Mesenchymal stem cell (in vitro differentiated cells and primary cell): Measurements from ENCODE around the gene AKT3.
A peak's percentile ranks its signal among the peaks of the same experiment; 100 is the strongest.

Source experiments
- DNase-seq: peaks from one replicate; pipeline ENCODE4 v3.0.0-alpha.2; 2013
- H2AFZ ChIP-seq: one replicate; pipeline ENCODE4 v1.6.1; 2013; ENCODE audit warnings: low read depth, mild to moderate bottlenecking, control low read depth, inconsistent platforms, low read length, moderate library complexity
- H2AK5ac ChIP-seq: 2 replicates; pipeline ENCODE4 v1.6.1; 2013; ENCODE audit warnings: low read length, moderate library complexity, mild to moderate bottlenecking, inconsistent platforms; ENCODE audit not compliant: severe bottlenecking
- H2BK120ac ChIP-seq: one replicate; pipeline ENCODE4 v1.6.1; 2013; ENCODE audit warnings: low read depth, mild to moderate bottlenecking, inconsistent platforms, low read length, moderate library complexity
- H2BK12ac ChIP-seq, 2 experiments: one replicate each; pipeline ENCODE4 v1.6.1; 2013; ENCODE audit warnings: inconsistent platforms in 2 of 2, low read length in 2 of 2, mild to moderate bottlenecking in 2 of 2, moderate library complexity in 2 of 2, control low read depth in 1 of 2
- H2BK15ac ChIP-seq: one replicate; pipeline ENCODE4 v1.6.1; 2013; ENCODE audit warnings: mild to moderate bottlenecking, low read depth, inconsistent platforms; ENCODE audit not compliant: poor library complexity, severe bottlenecking
- H2BK5ac ChIP-seq: 2 replicates; pipeline ENCODE4 v1.6.1; 2013; ENCODE audit warnings: low read depth, mild to moderate bottlenecking, low read length, control low read depth, inconsistent platforms; ENCODE audit not compliant: poor library complexity, severe bottlenecking
- H3K14ac ChIP-seq, 2 experiments: one replicate each; pipeline ENCODE4 v1.6.1; 2013; ENCODE audit warnings: inconsistent platforms in 2 of 2, low read length in 2 of 2, control low read depth in 1 of 2, mild to moderate bottlenecking in 1 of 2, moderate library complexity in 1 of 2
- H3K18ac ChIP-seq, 2 experiments: one replicate each; pipeline ENCODE4 v1.6.1; 2013; ENCODE audit warnings: inconsistent platforms in 2 of 2, low read length in 2 of 2, control low read depth in 1 of 2, low read depth in 1 of 2, mild to moderate bottlenecking in 1 of 2
- H3K23ac ChIP-seq, 2 experiments: one replicate each; pipeline ENCODE4 v1.6.1; 2013; ENCODE audit warnings: inconsistent platforms in 2 of 2, low read length in 2 of 2, mild to moderate bottlenecking in 2 of 2, moderate library complexity in 2 of 2, control low read depth in 1 of 2
- H3K27ac ChIP-seq: 2 replicates; pipeline ENCODE4 v1.5.1; 2013; ENCODE audit warnings: mild to moderate bottlenecking, moderate library complexity, low read length, control low read depth, inconsistent platforms; ENCODE audit not compliant: poor library complexity, severe bottlenecking
- H3K27me3 ChIP-seq, 2 experiments: 2 replicates each; pipeline versions ENCODE4 v1.6.1 to v1.7.0; 2013; ENCODE audit warnings: low read length in 2 of 2, mild to moderate bottlenecking in 2 of 2, moderate library complexity in 2 of 2, control low read depth in 1 of 2, inconsistent platforms in 1 of 2; ENCODE audit not compliant: control insufficient read depth in 1 of 2, insufficient read depth in 1 of 2
- H3K36me3 ChIP-seq, 2 experiments: 2 replicates each; pipeline versions ENCODE4 v1.6.1 to v1.7.0; 2013; ENCODE audit warnings: low read length in 2 of 2, control low read depth in 1 of 2, inconsistent platforms in 1 of 2, low read depth in 1 of 2, mild to moderate bottlenecking in 1 of 2; ENCODE audit not compliant: insufficient read depth in 2 of 2, control insufficient read depth in 1 of 2
- H3K4ac ChIP-seq, 2 experiments: one replicate each; pipeline ENCODE4 v1.6.1; 2013; ENCODE audit warnings: inconsistent platforms in 2 of 2, low read length in 2 of 2, mild to moderate bottlenecking in 2 of 2, moderate library complexity in 2 of 2, control low read depth in 1 of 2, low read depth in 1 of 2
- H3K4me1 ChIP-seq: 2 replicates; pipeline ENCODE4 v1.6.1; 2013; ENCODE audit warnings: low read depth, low read length, control low read depth; ENCODE audit not compliant: control insufficient read depth, insufficient read depth
- H3K4me2 ChIP-seq: 2 replicates; pipeline ENCODE4 v1.6.1; 2013; ENCODE audit warnings: low read length, mild to moderate bottlenecking, inconsistent platforms; ENCODE audit not compliant: poor library complexity, severe bottlenecking
- H3K4me3 ChIP-seq, 2 experiments: 2 replicates each; pipeline versions ENCODE4 v1.5.1 to v1.7.0; 2013; ENCODE audit warnings: low read length in 2 of 2, mild to moderate bottlenecking in 2 of 2, control low read depth in 1 of 2, low read depth in 1 of 2; ENCODE audit not compliant: insufficient read depth in 1 of 2
- H3K79me1 ChIP-seq: replicated peaks from 2 replicates; pipeline ENCODE4 v1.6.1; 2013; ENCODE audit warnings: mild to moderate bottlenecking, control low read depth, low read length, inconsistent platforms; ENCODE audit not compliant: poor library complexity, severe bottlenecking
- H3K9ac ChIP-seq: 2 replicates; pipeline ENCODE4 v1.7.0; 2013; ENCODE audit warnings: mild to moderate bottlenecking, low read length, moderate library complexity
- H3K9me3 ChIP-seq: 2 replicates; pipeline ENCODE4 v1.7.0; 2013; ENCODE audit warnings: mild to moderate bottlenecking, low read length; ENCODE audit not compliant: control insufficient read depth
- H4K8ac ChIP-seq: one replicate; pipeline ENCODE4 v1.6.1; 2013; ENCODE audit warnings: inconsistent platforms, mild to moderate bottlenecking, low read length, moderate library complexity
- H4K91ac ChIP-seq: one replicate; pipeline ENCODE4 v1.6.1; 2013; ENCODE audit warnings: mild to moderate bottlenecking, low read length, inconsistent platforms
- WGBS: methylation state at CpG from one replicate; pipeline ENCODE4 v1.1.7; 2013; ENCODE audit warnings: mixed read lengths; 5-methylcytosine and 5-hydroxymethylcytosine counted together

AKT3 gene

DNA sequence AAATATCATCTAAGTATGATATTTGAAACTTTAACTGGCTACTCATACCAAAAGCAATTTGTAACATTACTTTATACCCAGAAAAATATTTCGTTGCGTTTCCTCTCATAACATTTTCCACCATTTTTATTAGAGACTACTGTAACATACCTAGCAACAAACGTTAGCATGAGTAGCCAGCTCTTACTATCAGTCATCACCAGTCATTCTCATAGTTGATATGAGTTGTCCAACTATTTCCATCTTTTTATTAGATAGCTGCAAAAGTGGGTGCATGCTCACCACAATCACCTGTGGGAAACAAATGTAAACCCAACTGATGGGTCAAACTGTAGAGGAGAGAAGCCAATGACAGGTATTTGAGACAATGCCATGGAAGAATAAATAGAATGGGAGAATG is 114.6 kb downstream of the AKT3 start:
- WGBS: 100% methylated on average over 3 of the region's 3 CpGs
- no peaks in the 10 kb centered on the region for H3K9me3 ChIP-seq

DNA sequence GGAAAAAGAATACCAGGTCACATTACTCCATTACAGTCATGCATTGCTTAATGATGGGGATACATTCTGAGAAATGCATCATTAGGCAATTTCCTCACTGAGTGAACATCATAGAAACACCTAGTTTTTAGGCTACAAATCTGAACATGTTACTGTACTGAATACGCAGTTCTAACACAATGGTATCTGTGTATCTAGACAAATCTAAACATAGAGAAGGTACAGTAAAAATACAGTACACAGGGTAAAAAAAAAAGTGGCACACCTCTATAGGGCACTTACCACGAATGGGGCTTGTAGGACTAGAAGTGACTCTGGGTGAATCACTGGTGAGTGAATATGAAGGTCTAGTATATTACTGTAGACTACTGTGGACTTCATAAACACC is 115.7 kb downstream of the AKT3 start:
- Histone ChIP-seq H3K36me3 (peaks cover 6 to 12% of the 10 kb centered on the region in 2 experiments), H3K4me1 (peaks cover 5% of the 10 kb centered on the region), H3K4me3 (no peak overlapping the region), H3K18ac (no peak overlapping the region), H3K9me3 (no peaks in the 10 kb centered on the region), H3K4ac (no peak overlapping the region), H3K79me1 (peaks cover 25% of the 10 kb centered on the region), H2BK15ac (no peak overlapping the region), H2AK5ac (no peak overlapping the region), H2AFZ (no peak overlapping the region), H3K27me3 (no peaks in the 10 kb centered on the region), H4K91ac (no peak overlapping the region), H3K23ac (no peak overlapping the region), H3K9ac (no peak overlapping the region), H3K27ac (no peak overlapping the region), H3K14ac (no peak overlapping the region), H2BK12ac (no peak overlapping the region), H3K4me2 (no peak overlapping the region), H2BK120ac (no peak overlapping the region), H2BK5ac (no peak overlapping the region), H4K8ac (no peak overlapping the region)
- no CpG with 5 or more reads among the region's 2 CpGs for WGBS
- DNase-seq: peak; percentile 26

More for the DNA sequence above, 114.6 kb downstream of the AKT3 start:
- Histone ChIP-seq H3K14ac (no peak overlapping the region), H3K4me3 (no peak overlapping the region), H3K9ac (no peak overlapping the region), H4K91ac (no peak overlapping the region), H3K36me3 (peaks cover 2 to 5% of the 10 kb centered on the region in 2 experiments), H4K8ac (no peak overlapping the region), H3K4me2 (no peak overlapping the region), H3K4ac (no peak overlapping the region), H3K23ac (no peak overlapping the region), H3K4me1 (peaks cover 3% of the 10 kb centered on the region), H2BK15ac (no peak overlapping the region), H3K27me3 (no peaks in the 10 kb centered on the region), H2BK120ac (no peak overlapping the region), H3K18ac (no peak overlapping the region), H3K79me1 (peaks cover 23% of the 10 kb centered on the region), H3K27ac (no peak overlapping the region), H2BK12ac (no peak overlapping the region), H2AK5ac (no peak overlapping the region), H2AFZ (no peak overlapping the region), H2BK5ac (no peak overlapping the region)
- DNase-seq: no peak

DNA sequence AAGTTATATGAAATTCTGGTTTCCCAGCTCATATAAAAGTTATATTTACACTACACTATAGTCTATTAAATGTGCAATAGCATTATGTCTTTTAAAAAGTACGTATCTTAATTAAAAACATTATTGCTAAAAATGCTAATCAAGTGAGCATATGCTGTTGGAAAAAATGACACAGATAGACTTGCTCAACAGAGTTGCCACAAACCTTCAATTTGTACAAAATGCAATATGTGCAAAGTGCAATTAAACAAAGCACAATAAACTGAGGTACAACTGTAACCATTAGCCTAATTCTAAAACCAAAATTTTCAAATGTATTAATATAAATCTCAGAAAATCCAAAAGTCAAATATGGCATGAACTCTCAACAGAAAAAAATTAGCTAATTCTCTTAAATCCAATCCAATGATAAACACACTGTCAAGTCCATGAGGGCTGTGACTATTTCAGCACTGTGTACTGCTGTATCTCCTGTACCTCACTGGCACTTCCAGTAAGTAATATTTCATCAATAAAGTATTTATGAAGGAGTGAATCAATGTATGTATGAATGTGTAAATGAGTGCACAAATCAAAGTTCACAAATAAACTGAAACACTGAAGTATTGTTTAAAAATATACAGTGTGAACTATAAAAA is 116.3 kb downstream of the AKT3 start:
- H3K18ac ChIP-seq: no peak overlapping the region
- peaks cover 25% of the 10 kb centered on the region for H3K79me1 ChIP-seq
- H3K4me1 ChIP-seq: peaks cover 5% of the 10 kb centered on the region
- H3K14ac ChIP-seq: no peak overlapping the region
- no peak overlapping the region for H2BK120ac ChIP-seq
- H2BK12ac ChIP-seq: no peak overlapping the region
- H2AFZ ChIP-seq: no peak overlapping the region
- no peak overlapping the region for H3K27ac ChIP-seq
- H2BK15ac ChIP-seq: no peak overlapping the region
- no peak overlapping the region for H3K4me2 ChIP-seq
- WGBS: 83% methylated on average over 1 of the region's 1 CpG
- no peaks in the 10 kb centered on the region for H3K9me3 ChIP-seq
- no peak overlapping the region for H3K23ac ChIP-seq
- DNase-seq: no peak
- H3K4me3 ChIP-seq: no peak overlapping the region
- no peak overlapping the region for H2AK5ac ChIP-seq
- H3K27me3 ChIP-seq: no peaks in the 10 kb centered on the region
- peaks cover 6 to 12% of the 10 kb centered on the region in 2 experiments for H3K36me3 ChIP-seq
- no peak overlapping the region for H3K9ac ChIP-seq
- no peak overlapping the region for H3K4ac ChIP-seq
- no peak overlapping the region for H4K8ac ChIP-seq
- H4K91ac ChIP-seq: no peak overlapping the region
- H2BK5ac ChIP-seq: no peak overlapping the region

DNA sequence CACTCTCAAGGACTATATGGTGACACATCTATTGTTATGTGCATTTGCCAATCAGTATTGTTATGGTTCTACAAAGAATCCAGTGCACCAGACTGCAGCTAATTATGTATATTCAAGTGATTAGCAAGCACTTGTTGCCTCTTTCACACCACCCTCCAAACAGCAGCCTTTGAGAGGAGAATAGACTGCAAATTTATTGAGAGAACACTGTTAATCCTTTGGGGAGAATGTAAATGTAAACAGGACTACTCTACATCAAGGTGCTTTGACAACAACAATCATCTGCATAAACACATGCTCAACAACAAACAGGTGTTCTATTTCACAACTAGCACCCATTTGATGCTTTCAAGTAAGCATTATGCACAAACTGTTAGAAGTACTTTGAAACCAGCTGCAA is 117.4 kb downstream of the AKT3 start:
- Histone ChIP-seq H3K23ac (no peak overlapping the region), H3K4me3 (no peak overlapping the region), H4K8ac (no peak overlapping the region), H3K4me1 (peaks cover 5% of the 10 kb centered on the region), H3K4me2 (no peak overlapping the region), H3K27me3 (no peaks in the 10 kb centered on the region), H3K14ac (no peak overlapping the region), H2BK12ac (no peak overlapping the region), H2AFZ (no peak overlapping the region), H3K9ac (no peak overlapping the region), H3K36me3 (peaks cover 6 to 12% of the 10 kb centered on the region in 2 experiments), H3K9me3 (no peaks in the 10 kb centered on the region), H3K27ac (no peak overlapping the region), H3K4ac (no peak overlapping the region), H4K91ac (no peak overlapping the region), H3K18ac (no peak overlapping the region), H3K79me1 (peaks cover 27% of the 10 kb centered on the region), H2BK15ac (no peak overlapping the region), H2BK120ac (no peak overlapping the region), H2AK5ac (no peak overlapping the region), H2BK5ac (no peak overlapping the region)
- no peak for DNase-seq
